Activated effector memory CD4-positive, alpha-beta T cell treated with anti-CD3 and anti-CD28 coated beads, Interleukin-2, amount 50 U/mL, for 16 hours (primary cell): ENCODE data around the gene TTC27.
"Not testable (repeated sequence)": the region's sequence is repeated elsewhere in the genome, so short reads cannot be mapped to it uniquely, and the experiment has no call there.

ENCODE experiments used
- DNase-seq: peaks from one replicate; pipeline ENCODE4 v3.0.0-alpha.2; 2020

TTC27 gene

DNA sequence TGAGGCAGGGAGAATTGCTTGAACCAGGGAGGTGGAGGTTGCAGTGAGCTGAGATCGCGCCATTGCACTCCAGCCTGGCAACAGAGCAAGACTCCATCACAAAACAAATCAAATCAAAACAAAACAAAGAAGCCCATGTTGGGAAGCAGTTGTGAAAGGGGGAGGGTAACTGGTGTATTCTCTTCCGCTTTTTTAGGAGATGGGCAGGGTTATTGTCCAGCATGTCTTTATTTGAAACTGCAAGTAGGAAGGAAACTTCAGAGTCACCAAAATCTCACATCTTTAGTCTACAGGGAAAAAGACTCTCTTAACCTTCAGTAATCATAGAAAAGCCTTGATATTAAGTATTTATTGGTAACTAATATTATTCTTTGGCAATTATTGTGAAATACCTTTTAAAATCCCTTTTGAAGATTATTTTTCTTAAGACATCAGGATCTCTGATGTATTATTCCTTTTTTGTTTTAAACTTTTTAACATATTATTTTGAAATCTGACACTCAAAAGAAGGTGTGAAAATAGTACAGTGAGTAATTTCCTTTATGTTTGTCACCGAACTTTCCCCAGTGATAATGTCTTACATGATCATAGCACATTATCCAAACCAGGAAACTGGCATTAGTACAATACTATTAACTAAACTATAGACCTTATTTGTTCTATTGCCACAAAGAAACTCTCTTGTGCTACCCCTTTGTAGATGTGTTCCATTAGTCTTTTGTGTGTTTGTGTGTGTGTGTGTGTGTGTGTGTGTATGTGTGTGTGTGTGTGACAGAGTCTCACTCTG lies 234.6 kb downstream of the TTC27 start:
- no peak for DNase-seq

GRCh38 chr2:32863326-32863725 lies 235.5 kb downstream of the TTC27 start:
- DNase-seq, result no peak

GRCh38 chr2:32863803-32864202 lies 236.0 kb downstream of the TTC27 start:
- no peak for DNase-seq

DNA sequence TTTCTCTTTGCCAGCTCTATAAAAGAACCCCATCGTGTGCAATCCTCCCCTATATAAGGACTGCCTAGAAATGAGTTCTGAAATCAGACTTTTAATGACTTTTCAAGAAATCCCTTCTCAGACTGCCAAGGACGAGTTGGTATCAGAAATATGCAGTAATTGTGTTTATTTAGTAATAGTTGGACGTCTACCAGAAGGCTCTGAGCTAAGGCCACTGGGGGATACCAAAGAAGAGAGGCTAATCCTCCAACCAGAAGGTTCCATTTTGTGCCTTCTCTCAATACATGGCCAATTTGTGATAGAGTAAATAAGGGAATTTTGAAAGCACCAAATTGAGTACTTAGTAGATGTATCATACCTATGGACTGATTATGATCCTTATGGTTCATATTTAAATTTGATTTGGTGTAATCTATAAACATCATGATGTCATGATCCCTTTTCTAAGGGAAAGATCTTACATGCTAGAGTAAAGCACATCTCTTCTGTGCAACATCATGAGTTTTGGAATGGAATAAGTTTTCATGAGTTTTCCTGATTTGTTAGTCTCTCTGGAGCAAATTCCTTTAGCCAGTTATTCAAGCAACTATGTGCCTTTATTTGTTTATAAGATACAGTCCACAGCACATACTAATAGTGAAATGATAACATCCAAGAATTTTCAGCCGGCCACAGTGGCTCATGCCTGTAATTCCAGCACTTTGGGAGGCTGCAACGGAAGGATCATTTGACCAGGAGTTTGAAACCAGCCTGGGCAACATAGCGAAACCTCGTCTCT lies 236.7 kb downstream of the TTC27 start:
- no peak for DNase-seq

DNA sequence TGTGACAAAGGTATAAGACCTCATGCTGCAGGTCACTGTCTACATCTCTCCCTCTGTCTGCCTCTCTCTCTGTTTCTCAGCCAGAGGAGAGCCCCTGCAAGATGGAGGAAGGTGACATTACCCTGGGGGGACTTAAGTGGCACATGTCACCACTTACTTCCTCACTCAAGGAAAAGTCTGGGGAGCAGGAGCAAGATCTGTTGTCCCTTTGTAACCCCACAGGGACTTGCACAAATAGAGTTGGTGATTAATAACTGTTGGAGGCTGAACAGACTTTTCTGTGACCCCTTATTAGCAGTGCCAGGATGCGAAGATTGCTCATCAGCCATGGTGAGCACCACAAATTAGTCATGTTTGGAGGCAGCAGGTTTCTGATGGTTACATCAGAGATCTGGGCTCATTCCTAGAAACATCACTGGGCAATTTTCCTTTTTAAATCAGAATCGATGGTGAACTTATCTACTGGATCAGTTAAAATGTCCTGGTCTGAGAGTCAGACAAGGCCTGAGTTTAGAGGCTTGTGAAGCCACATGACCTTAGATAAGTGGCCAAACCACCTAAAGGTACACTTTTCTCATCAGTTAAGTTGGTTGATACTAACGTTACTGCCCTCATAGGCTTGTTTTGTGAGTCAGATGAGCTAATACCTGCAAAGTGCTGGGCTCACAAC lies 237.7 kb downstream of the TTC27 start:
- DNase-seq, result no peak

GRCh38 chr2:32866462-32866861 lies 238.6 kb downstream of the TTC27 start:
- not testable (repeated sequence) for DNase-seq
